Dendritic cell treated with granulocyte-macrophage colony-stimulating factor and Interleukin-4, amounts not matched to agents 40 ng/mL and 50 ng/mL, for 4 days (primary cell): ENCODE data around the gene COPA.
A peak's percentile ranks its signal among the peaks of the same experiment; 100 is the strongest.

Experiments used
- H3K27ac Mint-ChIP-seq: one replicate; pipeline ENCODE4 v1.8.0; 2022; ENCODE audit warnings: mild to moderate bottlenecking, mixed read lengths
- H3K27me3 Mint-ChIP-seq: one replicate; pipeline ENCODE4 v1.8.0; 2022; ENCODE audit warnings: mild to moderate bottlenecking, mixed read lengths
- H3K36me3 Mint-ChIP-seq: one replicate; pipeline ENCODE4 v1.8.0; 2022; ENCODE audit warnings: low read depth, mixed read lengths
- H3K4me1 Mint-ChIP-seq: one replicate; pipeline ENCODE4 v1.8.0; 2022; ENCODE audit warnings: low read depth, mixed read lengths
- H3K4me3 Mint-ChIP-seq: one replicate; pipeline ENCODE4 v1.8.0; 2022; ENCODE audit warnings: mild to moderate bottlenecking, moderate library complexity, mixed read lengths
- H3K9me3 Mint-ChIP-seq: one replicate; pipeline ENCODE4 v1.8.0; 2022; ENCODE audit warnings: mixed read lengths
- intact Hi-C: fragments of 100-400 bp; cut with micrococcal nuclease; formaldehyde crosslinking; loops from one replicate; pipeline ENCODE4 v1.15.0; 2022

COPA gene

GRCh38 chr1:160330119-160330518 lies 12.9 kb downstream of the COPA start:
- H3K4me3 Mint-ChIP-seq, result no peak overlapping the region
- H3K9me3 Mint-ChIP-seq, result no peaks in the 10 kb centered on the region
- peaks cover 26% of the 10 kb centered on the region for H3K4me1 Mint-ChIP-seq
- peak overlapping the region; percentile 52 for H3K27ac Mint-ChIP-seq
- H3K36me3 Mint-ChIP-seq, result peaks cover 96% of the 10 kb centered on the region
- H3K27me3 Mint-ChIP-seq, result no peaks in the 10 kb centered on the region
- intact Hi-C loops, result loop anchor here (5.0 kb wide), 1 partner anchor 33 kb away; no protein-coding TSS in a partner anchor

DNA sequence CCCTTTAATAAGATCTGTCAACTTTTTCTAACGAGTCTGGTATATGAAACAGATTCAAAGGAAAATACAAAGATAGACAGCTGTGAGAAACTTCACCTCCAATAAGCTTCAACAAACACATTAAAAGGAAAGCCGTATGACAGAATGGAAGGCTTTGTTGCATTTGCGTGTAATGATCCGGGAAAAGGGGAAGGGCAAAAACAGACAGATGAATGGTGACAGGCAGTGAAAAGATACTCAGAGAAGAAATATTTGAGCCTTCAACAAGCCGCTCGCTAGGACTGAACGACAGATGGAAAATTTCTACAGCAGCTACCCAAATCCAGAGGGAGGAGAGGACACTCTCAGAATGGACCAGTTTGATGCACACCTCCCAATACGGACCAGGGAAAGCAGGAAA lies 14.9 kb downstream of the COPA start:
- Mint-ChIP-seq H3K4me3 (no peak overlapping the region), H3K27ac (peak overlapping the region; percentile 46), H3K36me3 (peaks cover 100% of the 10 kb centered on the region), H3K27me3 (no peaks in the 10 kb centered on the region), H3K9me3 (no peaks in the 10 kb centered on the region), H3K4me1 (peaks cover 29% of the 10 kb centered on the region)
- intact Hi-C loops, result loop anchor here (10.0 kb wide), 1 partner anchor 47 kb away; no protein-coding TSS in a partner anchor

- H3K27ac Mint-ChIP-seq, result no peak overlapping the region
- peaks cover 100% of the 10 kb centered on the region for H3K36me3 Mint-ChIP-seq
- no peaks in the 10 kb centered on the region for H3K9me3 Mint-ChIP-seq
- H3K4me3 Mint-ChIP-seq, result no peak overlapping the region
- no peaks in the 10 kb centered on the region for H3K27me3 Mint-ChIP-seq
- intact Hi-C loops, result loop anchor here (10.0 kb wide), 1 partner anchor 48 kb away; no protein-coding TSS in a partner anchor
- H3K4me1 Mint-ChIP-seq, result peaks cover 42% of the 10 kb centered on the region
Observed at GRCh38 chr1:160326418-160326817, 16.6 kb downstream of the COPA start.

DNA sequence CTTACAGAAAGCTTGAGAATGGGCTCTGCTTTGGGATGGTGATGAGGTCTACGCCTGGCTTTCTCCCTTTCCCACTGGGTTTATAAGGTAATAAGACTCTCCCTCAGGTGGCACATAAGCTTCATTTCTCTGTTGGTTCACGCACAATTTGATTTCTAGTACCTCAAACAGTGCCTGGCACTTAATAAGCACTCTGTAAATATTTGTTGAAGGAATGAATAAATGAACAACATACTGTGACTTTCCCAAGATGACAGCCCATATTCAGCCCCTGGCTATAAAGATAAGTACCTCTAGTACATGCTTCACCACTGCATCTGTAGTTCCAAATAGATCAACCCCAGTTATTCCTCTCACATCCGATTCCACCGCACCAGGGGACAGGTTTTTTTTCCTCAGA lies 17.8 kb downstream of the COPA start:
- Mint-ChIP-seq H3K9me3 (no peaks in the 10 kb centered on the region), H3K36me3 (peaks cover 100% of the 10 kb centered on the region), H3K4me1 (peaks cover 38% of the 10 kb centered on the region), H3K4me3 (no peak overlapping the region), H3K27ac (no peak overlapping the region), H3K27me3 (no peaks in the 10 kb centered on the region)
- intact Hi-C loops, result loop anchor here (10.0 kb wide), 1 partner anchor 50 kb away; no protein-coding TSS in a partner anchor

GRCh38 chr1:160322831-160323230 lies 20.2 kb downstream of the COPA start:
- H3K27me3 Mint-ChIP-seq, result no peaks in the 10 kb centered on the region
- peaks cover 97% of the 10 kb centered on the region for H3K36me3 Mint-ChIP-seq
- no peaks in the 10 kb centered on the region for H3K9me3 Mint-ChIP-seq
- H3K4me1 Mint-ChIP-seq, result peaks cover 26% of the 10 kb centered on the region
- intact Hi-C loops, result loop anchor here (10.0 kb wide), 1 partner anchor 52 kb away; no protein-coding TSS in a partner anchor
- H3K4me3 Mint-ChIP-seq, result no peak overlapping the region
- no peak overlapping the region for H3K27ac Mint-ChIP-seq

DNA sequence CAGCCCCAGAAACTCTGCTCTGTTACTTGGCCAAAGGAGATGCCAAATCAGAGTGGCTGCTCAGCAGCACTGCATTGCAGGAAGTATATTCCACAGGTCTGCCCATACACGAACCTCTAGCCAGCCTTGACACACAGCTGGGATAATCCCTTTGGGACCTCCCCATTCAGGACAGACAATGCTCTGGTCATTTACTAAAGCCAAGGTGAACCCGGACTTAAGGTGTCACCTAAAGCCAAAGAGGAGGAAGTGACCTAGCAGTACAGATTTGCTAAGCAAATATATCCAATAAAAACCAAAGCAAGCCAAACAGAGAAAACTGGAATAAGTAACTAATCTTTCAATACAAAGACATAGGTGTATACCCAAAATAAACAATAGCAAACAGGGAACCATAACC lies 27.7 kb downstream of the COPA start:
- intact Hi-C loops, result loop anchor here (10.0 kb wide), 1 partner anchor 81 kb away; no protein-coding TSS in a partner anchor
- no peak overlapping the region for H3K27ac Mint-ChIP-seq

DNA sequence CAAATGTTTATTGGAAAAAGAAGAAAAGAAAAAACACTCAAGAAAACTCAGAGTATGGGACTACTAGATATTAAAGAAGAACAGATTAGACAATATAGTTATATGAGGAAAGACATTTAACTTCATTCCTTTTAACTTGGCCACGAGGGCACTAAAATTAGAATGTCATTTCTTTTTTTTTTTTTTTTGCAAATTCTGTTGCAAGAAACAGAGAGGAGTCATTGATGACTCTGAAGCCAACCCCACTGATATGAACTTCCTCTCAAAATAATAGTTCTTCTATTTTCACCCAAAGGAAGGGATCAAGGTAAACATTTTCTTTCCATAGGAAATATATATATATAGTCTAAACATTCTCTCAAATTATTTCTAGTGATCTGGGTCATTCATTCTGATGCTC lies 33.5 kb downstream of the COPA start:
- intact Hi-C loops, result no loop called here
- H3K27ac Mint-ChIP-seq, result no peak overlapping the region
- H3K9me3 Mint-ChIP-seq, result no peaks in the 10 kb centered on the region
- no peak overlapping the region for H3K4me3 Mint-ChIP-seq
- H3K27me3 Mint-ChIP-seq, result no peaks in the 10 kb centered on the region
- H3K36me3 Mint-ChIP-seq, result peaks cover 100% of the 10 kb centered on the region
- no peaks in the 10 kb centered on the region for H3K4me1 Mint-ChIP-seq

More for the DNA sequence above, 27.7 kb downstream of the COPA start:
- Mint-ChIP-seq H3K9me3 (peaks cover 9% of the 10 kb centered on the region), H3K4me3 (no peak overlapping the region), H3K36me3 (peaks cover 97% of the 10 kb centered on the region), H3K4me1 (peaks cover 12% of the 10 kb centered on the region), H3K27me3 (no peaks in the 10 kb centered on the region)

- Mint-ChIP-seq H3K4me1 (no peaks in the 10 kb centered on the region), H3K27me3 (no peaks in the 10 kb centered on the region), H3K27ac (no peak overlapping the region), H3K36me3 (peaks cover 100% of the 10 kb centered on the region), H3K4me3 (no peak overlapping the region), H3K9me3 (no peaks in the 10 kb centered on the region)
- intact Hi-C loops, result no loop called here
Observed at GRCh38 chr1:160309185-160309557, 33.9 kb downstream of the COPA start.

DNA sequence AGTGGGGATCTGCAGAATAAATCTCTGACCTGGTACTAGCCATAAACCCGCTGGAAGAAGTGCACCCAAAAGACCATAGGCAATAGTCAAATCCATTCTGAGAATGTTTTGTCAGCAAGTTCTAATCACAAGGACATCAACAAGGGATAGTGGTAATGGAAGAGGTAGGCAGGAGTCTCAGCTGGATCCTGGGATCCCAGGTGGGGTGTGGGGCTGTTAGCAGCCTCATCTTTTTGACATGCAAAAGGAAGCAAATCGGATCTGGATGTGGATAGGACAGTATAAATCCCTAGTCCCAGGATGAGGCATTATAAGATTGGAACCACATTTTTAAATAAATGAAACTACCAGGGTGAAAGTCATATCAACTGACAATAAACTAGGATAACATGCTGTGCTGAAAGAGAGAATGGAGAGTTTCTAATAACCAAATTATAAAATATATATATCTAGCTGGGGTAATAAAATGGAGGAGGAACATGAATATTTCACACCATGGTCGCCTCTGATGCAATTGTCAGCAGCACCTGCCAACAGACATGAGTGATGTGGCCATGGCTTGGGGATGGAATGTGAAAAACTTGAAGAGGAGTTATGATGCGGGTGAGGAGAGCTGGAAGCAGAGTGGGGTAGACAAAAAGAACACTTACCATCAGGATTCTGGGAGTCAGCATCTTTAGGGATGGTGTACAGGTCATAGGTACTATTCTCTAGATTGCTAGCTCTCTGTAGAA lies 34.4 kb downstream of the COPA start:
- intact Hi-C loops, result no loop called here

DNA sequence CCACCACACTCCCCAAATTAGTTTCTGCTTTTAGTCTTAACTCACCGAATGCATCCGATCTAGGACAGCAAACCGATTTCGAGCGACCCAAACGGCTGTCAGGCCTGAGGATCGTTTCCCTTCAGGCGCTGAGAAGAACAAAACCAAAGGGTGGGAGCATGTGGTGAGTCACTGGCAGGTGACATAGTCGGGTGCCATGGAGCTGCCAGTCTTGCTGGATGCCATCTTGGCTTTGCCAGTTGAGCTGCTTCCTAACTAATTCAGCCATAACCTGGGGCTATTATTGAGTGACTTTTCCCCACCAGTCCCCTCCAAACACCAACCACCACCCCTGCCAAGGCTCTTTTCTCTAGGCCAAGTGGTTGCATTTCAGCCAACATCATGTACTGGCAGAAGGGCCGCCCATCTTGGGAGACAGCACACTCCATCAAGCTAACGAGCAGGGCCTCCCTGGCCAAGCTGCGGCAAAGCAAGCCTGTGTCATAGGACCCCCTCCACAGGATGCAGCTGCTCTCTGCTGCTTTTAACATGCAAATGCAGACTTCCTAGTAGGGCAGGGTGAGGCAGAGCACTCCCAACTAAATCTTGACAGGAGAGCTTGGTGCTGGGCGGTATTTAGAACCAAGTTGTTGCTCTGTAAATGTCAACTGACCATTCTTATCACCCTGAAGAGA lies 35.8 kb downstream of the COPA start:
- H3K27ac Mint-ChIP-seq, result no peak overlapping the region
- H3K4me3 Mint-ChIP-seq, result no peak overlapping the region
- intact Hi-C loops, result no loop called here
- H3K9me3 Mint-ChIP-seq, result no peaks in the 10 kb centered on the region
- no peaks in the 10 kb centered on the region for H3K27me3 Mint-ChIP-seq
- peaks cover 100% of the 10 kb centered on the region for H3K36me3 Mint-ChIP-seq
- H3K4me1 Mint-ChIP-seq, result no peaks in the 10 kb centered on the region

More for the DNA sequence above, 34.4 kb downstream of the COPA start:
- Mint-ChIP-seq H3K4me3 (no peak overlapping the region), H3K36me3 (peaks cover 100% of the 10 kb centered on the region), H3K4me1 (no peaks in the 10 kb centered on the region), H3K27ac (no peak overlapping the region), H3K9me3 (no peaks in the 10 kb centered on the region), H3K27me3 (no peaks in the 10 kb centered on the region)

DNA sequence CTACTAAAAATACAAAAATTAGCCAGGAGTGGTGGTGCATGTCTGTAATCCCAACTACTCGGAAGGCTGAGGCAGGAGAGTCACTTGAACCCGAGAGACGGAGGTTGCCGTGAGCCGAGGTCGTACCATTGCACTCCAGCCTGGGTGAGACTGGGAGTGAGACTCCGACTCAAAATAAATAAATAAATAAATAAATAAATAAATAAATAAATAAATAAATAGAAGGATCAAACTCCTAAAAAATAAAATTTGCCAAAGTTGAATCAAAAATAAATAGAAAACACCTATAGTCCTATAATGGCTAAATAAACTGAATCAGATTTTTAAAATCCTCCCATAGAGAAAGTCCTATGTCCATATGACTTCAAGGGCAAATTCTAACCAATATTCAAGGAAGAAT lies 42.9 kb downstream of the COPA start:
- intact Hi-C loops, result no loop called here
- H3K4me3 Mint-ChIP-seq, result no peak overlapping the region
- H3K36me3 Mint-ChIP-seq, result peaks cover 91% of the 10 kb centered on the region
- H3K9me3 Mint-ChIP-seq, result no peaks in the 10 kb centered on the region
- H3K27ac Mint-ChIP-seq, result no peak overlapping the region
- no peaks in the 10 kb centered on the region for H3K27me3 Mint-ChIP-seq
- no peaks in the 10 kb centered on the region for H3K4me1 Mint-ChIP-seq

GRCh38 chr1:160296036-160296435 lies 47.0 kb downstream of the COPA start:
- no peaks in the 10 kb centered on the region for H3K27me3 Mint-ChIP-seq
- no peak overlapping the region for H3K4me3 Mint-ChIP-seq
- peaks cover 97% of the 10 kb centered on the region for H3K36me3 Mint-ChIP-seq
- H3K9me3 Mint-ChIP-seq, result no peaks in the 10 kb centered on the region
- H3K27ac Mint-ChIP-seq, result no peak overlapping the region
- H3K4me1 Mint-ChIP-seq, result peaks cover 21% of the 10 kb centered on the region
- intact Hi-C loops, result loop anchor here (5.0 kb wide), 1 partner anchor 36 kb away; no protein-coding TSS in a partner anchor

- Mint-ChIP-seq H3K9me3 (no peaks in the 10 kb centered on the region), H3K4me1 (peaks cover 21% of the 10 kb centered on the region), H3K27ac (peak overlapping the region; percentile 52), H3K4me3 (no peak overlapping the region), H3K27me3 (no peaks in the 10 kb centered on the region), H3K36me3 (peaks cover 98% of the 10 kb centered on the region)
- intact Hi-C loops, result loop anchor here (5.0 kb wide), 1 partner anchor 84 kb away; no protein-coding TSS in a partner anchor
Observed at GRCh38 chr1:160293020-160293968, 49.8 kb downstream of the COPA start.
